Rectal smooth muscle tissue (tissue), 1 donor: ENCODE data around the gene HOOK1.
A peak's percentile ranks its signal among the peaks of the same experiment; 100 is the strongest.

ENCODE experiments used
- H3K27ac ChIP-seq: one replicate; pipeline ENCODE4 v1.7.0; 2013; ENCODE audit warnings: low read depth, low read length, inconsistent platforms
- H3K27me3 ChIP-seq: one replicate; pipeline ENCODE4 v1.7.0; 2013; ENCODE audit warnings: low read length; ENCODE audit not compliant: control insufficient read depth, insufficient read depth
- H3K36me3 ChIP-seq: one replicate; pipeline ENCODE4 v1.7.0; 2013; ENCODE audit warnings: low read length; ENCODE audit not compliant: control insufficient read depth, insufficient read depth
- H3K4me1 ChIP-seq: one replicate; pipeline ENCODE4 v1.7.0; 2013; ENCODE audit warnings: low read length; ENCODE audit not compliant: control insufficient read depth, insufficient read depth
- H3K4me3 ChIP-seq: one replicate; pipeline ENCODE4 v1.7.0; 2013; ENCODE audit warnings: low read length
- H3K9ac ChIP-seq: one replicate; pipeline ENCODE4 v1.7.0; 2013; ENCODE audit warnings: low read length

HOOK1 gene

GRCh38 chr1:59814901-59815825 lies at the start of gene HOOK1:
TSS of gene HOOK1 (plus strand) at chr1:59814949. CDS start at chr1:59815118, 169 bp downstream.
- Histone ChIP-seq H3K36me3 (no peaks in the 10 kb centered on the region), H3K9ac (peak within 1 kb of the TSS; percentile 52), H3K4me1 (no peaks in the 10 kb centered on the region), H3K4me3 (peak within 1 kb of the TSS; percentile 64), H3K27ac (no peak within 1 kb of the TSS), H3K27me3 (peaks cover 8% of the 10 kb centered on the region)

GRCh38 chr1:59765011-59765730 lies 49.6 kb upstream of the HOOK1 start:
- no peak overlapping the region for H3K9ac ChIP-seq
- no peaks in the 10 kb centered on the region for H3K4me1 ChIP-seq
- no peak overlapping the region for H3K27ac ChIP-seq
- no peaks in the 10 kb centered on the region for H3K36me3 ChIP-seq
- H3K4me3 ChIP-seq, result no peak overlapping the region
- no peaks in the 10 kb centered on the region for H3K27me3 ChIP-seq

GRCh38 chr1:59766227-59766855 lies 48.4 kb upstream of the HOOK1 start:
- H3K27ac ChIP-seq, result no peak overlapping the region
- H3K9ac ChIP-seq, result no peak overlapping the region
- no peaks in the 10 kb centered on the region for H3K27me3 ChIP-seq
- H3K4me3 ChIP-seq, result no peak overlapping the region
- H3K4me1 ChIP-seq, result no peaks in the 10 kb centered on the region
- no peaks in the 10 kb centered on the region for H3K36me3 ChIP-seq

GRCh38 chr1:59767119-59767518 lies 47.6 kb upstream of the HOOK1 start:
- H3K4me1 ChIP-seq, result no peaks in the 10 kb centered on the region
- no peak overlapping the region for H3K4me3 ChIP-seq
- no peaks in the 10 kb centered on the region for H3K36me3 ChIP-seq
- H3K27ac ChIP-seq, result no peak overlapping the region
- no peak overlapping the region for H3K9ac ChIP-seq
- H3K27me3 ChIP-seq, result no peaks in the 10 kb centered on the region

GRCh38 chr1:59768792-59769735 lies 45.7 kb upstream of the HOOK1 start:
- no peak overlapping the region for H3K9ac ChIP-seq
- no peaks in the 10 kb centered on the region for H3K4me1 ChIP-seq
- no peak overlapping the region for H3K27ac ChIP-seq
- H3K36me3 ChIP-seq, result no peaks in the 10 kb centered on the region
- H3K27me3 ChIP-seq, result no peaks in the 10 kb centered on the region
- H3K4me3 ChIP-seq, result no peak overlapping the region

GRCh38 chr1:59769736-59770095 lies 45.0 kb upstream of the HOOK1 start:
- Histone ChIP-seq H3K36me3 (no peaks in the 10 kb centered on the region), H3K9ac (no peak overlapping the region), H3K4me1 (no peaks in the 10 kb centered on the region), H3K4me3 (no peak overlapping the region), H3K27me3 (no peaks in the 10 kb centered on the region), H3K27ac (no peak overlapping the region)

- Histone ChIP-seq H3K27me3 (no peaks in the 10 kb centered on the region), H3K36me3 (no peaks in the 10 kb centered on the region), H3K4me3 (no peak overlapping the region), H3K9ac (no peak overlapping the region), H3K4me1 (no peaks in the 10 kb centered on the region), H3K27ac (no peak overlapping the region)
Observed at GRCh38 chr1:59771361-59771760, 43.4 kb upstream of the HOOK1 start.

GRCh38 chr1:59775480-59775879 lies 39.3 kb upstream of the HOOK1 start:
- Histone ChIP-seq H3K4me1 (no peaks in the 10 kb centered on the region), H3K9ac (no peak overlapping the region), H3K4me3 (no peak overlapping the region), H3K36me3 (no peaks in the 10 kb centered on the region), H3K27ac (no peak overlapping the region), H3K27me3 (no peaks in the 10 kb centered on the region)

GRCh38 chr1:59776960-59777852 lies 37.5 kb upstream of the HOOK1 start:
- Histone ChIP-seq H3K27ac (no peak overlapping the region), H3K4me1 (no peaks in the 10 kb centered on the region), H3K4me3 (no peak overlapping the region), H3K36me3 (no peaks in the 10 kb centered on the region), H3K9ac (no peak overlapping the region), H3K27me3 (no peaks in the 10 kb centered on the region)

- H3K27ac ChIP-seq, result no peak overlapping the region
- H3K4me3 ChIP-seq, result no peak overlapping the region
- H3K27me3 ChIP-seq, result no peaks in the 10 kb centered on the region
- no peaks in the 10 kb centered on the region for H3K36me3 ChIP-seq
- no peak overlapping the region for H3K9ac ChIP-seq
- H3K4me1 ChIP-seq, result no peaks in the 10 kb centered on the region
Observed at GRCh38 chr1:59779949-59780348, 34.8 kb upstream of the HOOK1 start.

GRCh38 chr1:59788825-59789224 lies 25.9 kb upstream of the HOOK1 start:
- Histone ChIP-seq H3K27me3 (no peaks in the 10 kb centered on the region), H3K9ac (no peak overlapping the region), H3K4me3 (no peak overlapping the region), H3K27ac (no peak overlapping the region), H3K4me1 (no peaks in the 10 kb centered on the region), H3K36me3 (no peaks in the 10 kb centered on the region)
